Hematopoietic multipotent progenitor cell treated with erythropoietin and hydrocortisone succinate and interleukin-3 and kit ligand, for 17 days (in vitro differentiated cells): ENCODE data around the gene FMO5.
"Not testable (repeated sequence)": the region's sequence is repeated elsewhere in the genome, so short reads cannot be mapped to it uniquely, and the experiment has no call there.

Experiments
- DNase-seq: peaks from one replicate; pipeline ENCODE4 v3.0.0-alpha.2; 2015; ENCODE audit warnings: low spot score

Gene FMO5

DNA sequence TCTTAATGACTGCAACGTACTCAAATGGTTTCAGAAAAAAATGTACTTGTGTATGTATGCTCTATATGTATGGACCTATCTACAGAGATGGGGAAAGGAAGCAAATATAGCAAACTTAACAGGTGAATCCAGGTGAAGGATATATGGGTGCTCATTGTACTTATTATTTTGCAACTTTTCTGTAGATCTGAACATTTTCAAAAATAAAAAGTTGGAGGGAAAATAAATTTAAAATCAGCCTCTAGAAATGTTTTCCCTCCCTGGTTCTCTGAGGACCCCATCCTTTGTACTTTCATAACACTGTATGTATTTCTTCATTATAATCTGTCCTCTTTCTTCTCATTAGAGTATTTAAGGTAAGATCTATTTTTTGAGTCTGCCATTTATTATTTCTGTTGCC, 17.9 kb downstream of the FMO5 start:
- DNase-seq: no peak

- no peak for DNase-seq
Observed at GRCh38 chr1:147204080-147204479, 21.1 kb downstream of the FMO5 start.

DNA sequence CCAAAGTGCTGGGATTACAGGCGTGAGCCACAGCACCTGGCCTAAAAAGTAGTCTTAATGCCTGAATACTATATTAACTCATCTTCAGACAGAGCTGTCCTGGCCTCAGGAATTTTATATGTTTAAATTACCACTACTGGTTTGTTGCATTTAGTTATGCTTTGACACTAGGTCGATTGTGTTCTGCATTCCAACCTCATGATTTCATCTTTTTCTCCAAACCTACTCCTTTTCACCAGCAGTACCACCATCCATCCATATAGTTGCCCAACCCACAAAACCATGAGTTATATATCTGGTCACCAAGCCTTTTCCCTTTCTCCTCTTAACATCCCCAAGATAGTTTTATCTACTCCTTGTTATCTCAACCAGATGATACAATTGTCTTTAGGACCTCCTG, 22.6 kb downstream of the FMO5 start:
- DNase-seq: no peak

DNA sequence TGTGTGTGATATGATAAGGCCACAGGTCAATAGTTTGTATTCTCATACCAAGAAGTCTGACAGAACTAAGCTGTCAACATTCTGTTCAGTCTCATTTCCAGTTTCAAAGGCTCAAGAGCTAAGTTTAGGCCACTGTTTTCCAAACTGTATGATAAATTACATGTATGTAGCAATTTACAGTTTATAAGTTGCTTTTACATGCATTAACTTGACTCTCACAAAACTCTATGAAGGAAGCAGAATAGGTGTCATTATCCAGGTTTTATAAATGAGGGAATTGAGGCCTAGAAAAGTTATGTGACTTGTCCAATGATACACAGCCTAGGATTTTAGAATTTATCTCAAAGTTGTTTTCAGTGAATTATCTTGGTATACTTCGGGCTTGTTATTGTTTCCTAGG, 23.4 kb downstream of the FMO5 start:
- DNase-seq: no peak

GRCh38 chr1:147201276-147201675, 23.9 kb downstream of the FMO5 start:
- no peak for DNase-seq

DNA sequence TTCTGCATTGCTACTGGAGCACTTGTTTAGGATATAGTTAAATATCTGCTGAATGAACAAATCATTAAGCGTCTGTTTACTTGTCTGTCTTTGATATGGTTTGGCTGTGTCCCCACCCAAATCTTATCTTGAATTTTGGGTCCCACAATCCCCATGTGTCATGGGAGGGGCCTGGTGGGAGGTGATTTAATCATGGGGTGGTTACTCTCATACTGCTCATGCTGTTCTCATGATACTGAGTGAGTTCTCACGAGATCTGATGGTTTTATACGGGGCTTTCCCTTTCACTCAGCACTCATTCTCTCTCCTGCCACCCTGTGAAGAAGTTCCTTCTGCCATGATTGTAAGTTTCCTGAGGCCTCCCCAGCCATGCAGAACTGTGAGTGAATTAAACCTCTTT, 27.8 kb downstream of the FMO5 start:
- DNase-seq: not testable (repeated sequence)

GRCh38 chr1:147189514-147189913, 35.6 kb downstream of the FMO5 start:
- no peak for DNase-seq

GRCh38 chr1:147185432-147185831, 39.7 kb downstream of the FMO5 start:
- no peak for DNase-seq

DNA sequence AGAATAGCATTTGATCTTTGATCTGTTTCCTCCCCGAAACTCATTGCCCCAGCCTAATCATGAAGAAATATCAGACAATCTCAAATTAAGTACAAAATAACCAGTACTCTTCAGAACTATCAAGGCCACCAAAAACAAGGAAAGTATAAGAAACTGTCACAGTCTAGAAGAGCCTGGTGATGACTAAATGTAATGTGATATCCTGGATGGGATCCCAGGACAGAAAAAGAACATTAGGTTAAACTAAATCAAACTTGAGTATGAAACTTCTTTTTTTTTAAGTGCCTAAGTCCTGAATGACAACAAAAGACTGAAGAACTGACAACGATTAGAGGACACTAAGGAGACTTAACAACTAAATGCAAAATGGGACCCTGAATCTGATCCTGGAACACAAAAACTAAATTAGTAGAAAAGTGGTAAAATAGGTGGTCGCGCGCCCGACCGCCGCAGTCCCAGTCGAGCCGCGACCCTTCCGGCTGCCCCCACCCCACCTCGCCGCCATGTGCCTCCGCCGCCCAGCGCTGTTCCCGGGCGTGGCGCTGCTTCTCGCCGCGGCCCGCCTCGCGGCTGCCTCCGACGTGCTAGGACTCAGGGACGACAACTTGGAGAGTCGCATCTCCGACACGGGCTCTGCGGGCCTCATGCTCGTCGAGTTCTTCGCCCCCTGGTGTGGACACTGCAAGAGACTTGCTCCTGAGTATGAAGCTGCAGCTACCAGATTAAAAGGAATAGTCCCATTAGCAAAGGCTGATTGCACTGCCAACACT, 47.3 kb downstream of the FMO5 start:
- DNase-seq: no peak

- DNase-seq: peak; percentile 90
Observed at GRCh38 chr1:147172168-147173016, 52.7 kb downstream of the FMO5 start, which contains the start of gene PRKAB2. Gene PRKAB2, minus strand, starts transcription at chr1:147172470. Its CDS starts 326 bp downstream, at chr1:147172144.

DNA sequence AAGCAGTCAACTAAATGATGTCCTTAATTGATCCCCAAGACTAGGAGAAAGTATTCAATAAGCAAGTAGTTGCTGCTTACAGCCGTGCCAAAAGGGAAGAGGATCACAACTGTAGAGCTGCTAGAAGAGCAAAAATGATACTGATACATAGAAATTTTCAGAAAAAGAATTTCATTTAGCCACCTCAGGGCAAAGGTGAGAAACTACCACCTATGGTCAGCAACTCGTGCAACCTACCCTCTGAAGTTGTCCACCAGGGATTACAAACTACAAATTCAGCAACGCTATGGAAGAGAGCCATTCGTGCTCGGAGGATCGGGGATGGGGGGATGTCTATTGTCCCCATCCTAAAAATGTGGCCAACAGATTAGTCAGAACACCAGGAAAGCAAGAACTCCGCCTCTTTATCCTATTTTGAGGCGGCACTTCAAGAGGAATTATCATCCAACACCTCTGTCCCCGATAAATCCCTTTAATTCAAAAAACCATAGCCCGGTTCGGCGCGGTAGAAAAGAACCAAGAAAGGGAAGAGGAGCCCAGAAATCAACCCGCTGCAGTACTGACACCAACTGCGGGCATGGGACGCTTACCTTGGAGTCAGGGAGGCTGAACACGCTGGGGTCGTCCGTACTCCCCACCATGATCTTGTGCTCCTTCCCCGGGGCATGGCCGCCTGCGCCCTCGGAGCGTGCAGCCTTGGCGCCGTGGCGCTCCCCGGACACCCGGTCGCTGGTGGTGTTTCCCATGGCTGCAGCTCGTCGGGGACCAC, 53.6 kb downstream of the FMO5 start:
- DNase-seq: peak; percentile 32

DNA sequence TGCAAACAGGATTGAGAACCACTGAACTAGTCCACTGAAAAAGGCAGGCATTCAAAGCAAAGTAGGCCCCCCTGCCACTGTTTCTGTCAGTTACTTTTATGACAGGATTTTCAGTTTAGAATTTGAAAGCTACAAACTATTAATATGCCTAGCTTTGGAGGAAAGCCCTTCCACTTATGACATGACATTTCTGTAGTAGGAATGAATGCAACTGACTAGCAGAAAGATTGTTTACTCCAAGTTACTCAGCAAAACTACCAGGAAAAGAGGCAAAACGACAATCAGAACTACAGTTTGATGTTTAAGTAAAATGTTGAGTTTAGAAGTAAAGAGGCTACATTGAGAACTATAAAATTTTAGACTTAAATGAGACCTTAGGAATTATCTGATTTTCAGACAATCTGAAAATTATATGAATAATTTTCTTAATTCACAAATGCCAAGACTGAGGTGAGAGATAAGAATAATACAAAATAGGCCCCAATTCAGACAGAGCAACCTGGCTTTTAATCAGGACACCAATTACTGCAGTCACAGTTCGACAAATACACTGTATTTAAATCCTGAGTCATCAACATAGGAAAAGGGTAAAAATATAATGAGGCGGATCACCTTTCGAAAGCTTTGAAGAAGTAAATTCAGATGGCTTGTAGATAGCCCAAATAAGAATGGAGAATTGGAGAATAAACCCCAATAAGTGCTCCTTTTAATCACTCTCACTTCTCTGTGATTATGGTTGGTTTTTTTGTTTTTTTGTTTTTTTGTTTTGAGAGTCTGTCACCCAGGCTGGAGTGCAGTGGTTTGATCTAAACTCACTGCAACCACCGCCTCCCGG, 55.1 kb downstream of the FMO5 start:
- peak; percentile 35 for DNase-seq

- DNase-seq: no peak
Observed at GRCh38 chr1:147169171-147169570, 56.0 kb downstream of the FMO5 start.

GRCh38 chr1:147168626-147169058, 56.5 kb downstream of the FMO5 start:
- DNase-seq: peak; percentile 52

DNA sequence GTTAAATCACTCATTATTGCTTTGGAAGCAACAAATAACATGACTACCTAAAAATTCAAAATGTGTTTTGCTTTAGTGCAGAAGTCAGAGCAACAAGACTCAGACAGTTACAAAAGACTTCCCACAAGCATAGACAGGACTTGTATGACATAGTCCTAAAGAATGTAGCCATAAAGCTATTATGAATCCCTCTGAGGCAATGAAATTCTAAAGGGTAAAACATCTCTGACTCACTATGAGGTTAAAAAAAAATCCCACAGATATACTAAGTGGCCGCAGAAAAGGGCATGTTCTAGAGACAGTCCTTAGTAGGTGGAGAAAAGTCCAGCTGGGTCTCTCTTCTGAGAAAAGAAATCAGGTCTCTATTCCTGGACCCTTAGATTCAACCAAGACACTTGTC, 57.8 kb downstream of the FMO5 start:
- no peak for DNase-seq

- no peak for DNase-seq
Observed at GRCh38 chr1:147163019-147163418, 62.1 kb downstream of the FMO5 start.

DNA sequence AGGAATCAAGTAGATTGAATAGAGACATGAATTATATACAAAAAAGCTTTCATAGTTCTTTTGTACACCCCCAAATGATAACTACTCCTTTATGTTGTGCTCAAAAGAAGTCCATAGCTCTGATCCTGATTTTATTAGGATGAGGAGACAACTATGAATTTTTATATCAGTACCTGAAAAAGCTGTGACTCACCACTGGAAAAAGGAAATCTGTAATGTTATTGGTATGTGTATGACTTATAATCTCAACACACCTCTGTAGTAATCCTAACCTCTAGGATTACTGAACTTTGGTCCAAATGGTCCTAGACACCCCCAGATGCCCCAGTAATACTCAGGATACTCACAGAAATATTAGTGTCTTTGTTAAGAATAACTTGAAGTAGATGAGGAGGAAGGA, 63.0 kb downstream of the FMO5 start:
- DNase-seq: no peak

DNA sequence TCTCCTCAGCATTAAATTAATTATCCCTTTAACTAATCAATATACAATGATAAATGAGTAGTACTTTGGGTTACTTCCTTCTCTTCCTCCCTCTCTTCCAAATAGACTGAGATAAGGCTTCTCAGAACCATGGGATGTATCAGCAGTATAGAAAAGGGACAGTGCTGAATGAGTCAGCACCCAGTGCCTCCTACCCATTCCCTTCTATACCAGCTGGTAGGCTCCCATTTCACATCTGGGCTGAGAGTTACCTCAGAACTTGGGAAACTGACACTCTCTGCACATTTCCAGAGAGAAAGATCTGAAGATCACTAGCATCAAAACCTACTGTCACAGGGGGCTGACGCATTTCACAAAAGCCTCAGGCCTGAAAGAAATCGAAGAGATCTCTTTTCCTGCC, 68.0 kb downstream of the FMO5 start:
- not testable (repeated sequence) for DNase-seq

- DNase-seq: no peak
Observed at GRCh38 chr1:147156642-147157041, 68.5 kb downstream of the FMO5 start.

DNA sequence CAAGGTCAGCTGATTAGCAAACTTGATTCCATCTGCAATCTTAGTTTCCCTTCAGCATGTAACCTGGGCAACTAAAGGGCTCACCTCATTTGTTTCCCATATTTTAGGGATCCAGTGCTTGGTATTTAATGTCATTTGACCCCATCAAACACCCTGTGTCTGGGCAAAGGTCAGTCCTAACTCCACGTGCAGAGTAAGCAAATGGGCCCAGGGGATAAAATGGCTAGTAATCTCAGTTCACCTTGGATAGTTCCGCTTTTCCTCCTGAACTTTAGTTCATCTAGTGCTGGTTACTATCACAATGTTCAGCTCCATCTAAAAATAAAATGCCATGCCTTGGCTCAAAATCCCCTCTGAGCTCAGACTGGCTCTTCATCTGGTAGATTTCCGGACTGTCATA, 72.4 kb downstream of the FMO5 start:
- no peak for DNase-seq

DNA sequence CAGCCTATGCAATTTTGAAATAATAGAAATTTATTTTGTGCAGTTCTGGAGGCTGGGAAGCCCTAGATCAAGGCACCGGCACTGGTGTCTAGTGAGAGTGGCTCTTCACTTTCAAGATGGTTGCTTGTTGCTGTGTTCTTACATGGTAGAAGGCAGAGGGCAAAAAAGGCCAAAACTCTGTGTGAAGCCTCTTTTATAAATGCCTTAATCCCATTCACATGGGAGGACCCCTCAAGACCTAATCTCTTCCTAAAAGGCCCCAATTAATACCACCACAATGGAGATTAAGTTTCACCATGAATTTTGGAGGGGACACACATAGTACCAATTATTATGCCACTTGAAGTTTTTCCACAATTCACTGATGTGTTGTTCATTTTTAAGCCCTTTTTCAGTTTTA, 73.9 kb downstream of the FMO5 start:
- no peak for DNase-seq

DNA sequence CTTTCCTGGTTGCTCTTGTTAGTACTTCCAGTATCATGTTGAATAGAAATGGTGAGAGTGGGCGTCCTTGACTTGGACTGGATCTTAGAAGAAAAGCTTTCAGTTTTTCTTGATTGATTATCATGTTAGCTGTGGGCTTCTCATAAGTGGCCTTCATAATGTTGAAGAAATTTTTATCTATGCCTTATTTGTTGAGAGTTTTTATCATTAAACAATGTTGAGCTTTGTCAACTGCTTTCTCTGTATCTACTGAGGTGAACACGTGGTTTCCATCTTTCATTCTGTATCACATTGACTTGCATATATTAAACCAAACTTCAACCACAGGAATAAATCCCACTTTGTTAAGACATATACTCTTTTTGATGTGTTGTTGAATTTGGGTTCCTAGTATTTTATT, 82.3 kb downstream of the FMO5 start:
- DNase-seq: no peak
